HEK293T (cell line): ENCODE data around the gene SMPD3.

Experiments used
- CTCF ChIA-PET: fragments of 350-600 bp; formaldehyde crosslinking; extraction: SDS; loops from one replicate; lab custom pipeline; 2021; ENCODE audit warnings: antibody characterized with exemption, inconsistent platforms; lab: Yijun Ruan, JAX
- POLR2A ChIA-PET: fragments of 350-600 bp; formaldehyde crosslinking; extraction: SDS; loops from one replicate; lab custom pipeline; 2020; ENCODE audit warnings: antibody characterized with exemption, inconsistent platforms; lab: Yijun Ruan, JAX
- DNase-seq: peaks from one replicate; pipeline ENCODE4 v3.0.0; 2012; ENCODE audit warnings: mixed read lengths; ENCODE audit errors: extremely low spot score
- ARNT ChIP-seq: fragments of 450-650 bp; IDR thresholded peaks from 2 replicates; pipeline ENCODE4 v1.6.1; 2017; ENCODE audit warnings: mild to moderate bottlenecking
- BHLHE40 ChIP-seq: fragments of 450-650 bp; IDR thresholded peaks from 2 replicates; pipeline ENCODE4 v1.6.1; 2016; ENCODE audit warnings: mild to moderate bottlenecking, moderate library complexity, borderline replicate concordance
- CTBP1 ChIP-seq: fragments of 450-650 bp; IDR thresholded peaks from 2 replicates; pipeline ENCODE4 v1.6.1; 2016; ENCODE audit warnings: borderline replicate concordance
- ELF4 ChIP-seq: fragments of 450-650 bp; IDR thresholded peaks from 2 replicates; pipeline ENCODE4 v1.6.1; 2017; ENCODE audit warnings: antibody characterized with exemption
- FOXA1 ChIP-seq: fragments of 450-650 bp; IDR thresholded peaks from 2 replicates; pipeline ENCODE4 v1.6.1; 2016; ENCODE audit warnings: mild to moderate bottlenecking
- FOXK2 ChIP-seq: fragments of 450-650 bp; IDR thresholded peaks from 2 replicates; pipeline ENCODE4 v1.6.1; 2016; ENCODE audit warnings: mild to moderate bottlenecking
- FOXM1 ChIP-seq: fragments of 450-650 bp; IDR thresholded peaks from 2 replicates; pipeline ENCODE4 v1.6.1; 2017; ENCODE audit warnings: mild to moderate bottlenecking, borderline replicate concordance
- HDGF ChIP-seq: fragments of 450-650 bp; IDR thresholded peaks from 2 replicates; pipeline ENCODE4 v1.6.1; 2017; ENCODE audit warnings: antibody characterized with exemption, borderline replicate concordance
- LEF1 ChIP-seq: fragments of 450-650 bp; IDR thresholded peaks from 2 replicates; pipeline ENCODE4 v1.6.1; 2017; ENCODE audit warnings: mild to moderate bottlenecking, borderline replicate concordance
- NFRKB ChIP-seq: fragments of 450-650 bp; IDR thresholded peaks from 2 replicates; pipeline ENCODE4 v1.6.1; 2016; ENCODE audit warnings: mild to moderate bottlenecking, moderate library complexity
- SP1 ChIP-seq: fragments of 450-650 bp; IDR thresholded peaks from 2 replicates; pipeline ENCODE4 v1.6.1; 2017
- SUZ12 ChIP-seq: fragments of 450-650 bp; IDR thresholded peaks from 2 replicates; pipeline ENCODE4 v1.6.1; 2016; ENCODE audit warnings: mild to moderate bottlenecking
- TARDBP ChIP-seq: fragments of 450-650 bp; IDR thresholded peaks from 2 replicates; pipeline ENCODE4 v1.6.1; 2016
- ZNF384 ChIP-seq: fragments of 450-650 bp; IDR thresholded peaks from 2 replicates; pipeline ENCODE4 v1.6.1; 2016
- TF ChIP-seq, protein P1 (sequence below): fragments of 450-650 bp; IDR thresholded peaks from 2 replicates; pipeline ENCODE4 v1.6.1; 2016

The SMPD3 gene

GRCh38 chr16:68423771-68424170, 24.5 kb downstream of the SMPD3 start:
- no peak for DNase-seq
- no peak for TF ChIP-seq ZNF384
- TF ChIP-seq, protein P1, sequence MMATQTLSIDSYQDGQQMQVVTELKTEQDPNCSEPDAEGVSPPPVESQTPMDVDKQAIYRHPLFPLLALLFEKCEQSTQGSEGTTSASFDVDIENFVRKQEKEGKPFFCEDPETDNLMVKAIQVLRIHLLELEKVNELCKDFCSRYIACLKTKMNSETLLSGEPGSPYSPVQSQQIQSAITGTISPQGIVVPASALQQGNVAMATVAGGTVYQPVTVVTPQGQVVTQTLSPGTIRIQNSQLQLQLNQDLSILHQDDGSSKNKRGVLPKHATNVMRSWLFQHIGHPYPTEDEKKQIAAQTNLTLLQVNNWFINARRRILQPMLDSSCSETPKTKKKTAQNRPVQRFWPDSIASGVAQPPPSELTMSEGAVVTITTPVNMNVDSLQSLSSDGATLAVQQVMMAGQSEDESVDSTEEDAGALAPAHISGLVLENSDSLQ: no peak
- no peak for TF ChIP-seq FOXA1
- TF ChIP-seq SP1: no peak
- TF ChIP-seq ELF4: no peak
- no peak for TF ChIP-seq TARDBP
- TF ChIP-seq CTBP1: no peak
- TF ChIP-seq FOXM1: no peak
- no peak for TF ChIP-seq ARNT
- TF ChIP-seq LEF1: no peak
- no peak for TF ChIP-seq HDGF
- TF ChIP-seq FOXK2: no peak
- ChIA-PET POLR2A (no interaction called here), CTCF (no interaction called here)

DNA sequence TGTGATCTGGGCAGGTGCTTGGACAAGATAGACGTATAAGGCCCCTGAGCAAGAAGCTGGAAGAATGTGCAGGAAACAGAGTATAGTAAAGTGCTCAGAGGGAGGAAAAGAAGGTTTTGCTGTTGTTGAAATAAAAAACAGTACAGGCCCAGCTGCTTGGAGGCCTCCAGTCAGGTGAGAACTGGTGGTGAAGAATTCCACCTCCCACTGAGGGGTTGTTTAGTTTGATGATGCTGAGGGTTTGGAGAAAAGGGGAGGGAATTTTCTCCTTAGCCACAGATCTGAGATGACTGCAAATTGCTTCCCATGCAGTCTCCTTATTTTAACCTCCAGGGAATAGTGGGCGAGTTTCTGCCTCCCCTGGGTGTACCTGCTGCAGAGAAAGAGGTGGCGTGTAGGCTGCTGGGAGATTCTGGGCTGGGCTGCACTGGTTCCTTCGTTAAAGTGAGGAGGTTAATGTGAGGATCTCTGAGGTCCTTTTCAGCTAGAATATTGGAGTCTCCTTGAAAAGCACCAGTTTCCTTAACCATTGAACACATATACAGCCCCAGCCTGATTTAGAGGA, 25.8 kb downstream of the SMPD3 start:
- no peak for DNase-seq
- TF ChIP-seq, protein P1: no peak
- no peak for TF ChIP-seq NFRKB
- TF ChIP-seq SP1: no peak
- no peak for TF ChIP-seq CTBP1
- no peak for TF ChIP-seq HDGF
- no peak for TF ChIP-seq LEF1
- TF ChIP-seq ELF4: no peak
- no peak for TF ChIP-seq FOXA1
- no peak for TF ChIP-seq ZNF384
- TF ChIP-seq ARNT: no peak
- TF ChIP-seq SUZ12: no peak
- TF ChIP-seq BHLHE40: no peak
- TF ChIP-seq FOXM1: no peak
- ChIA-PET POLR2A (no interaction called here), CTCF (interaction anchor here (0.6 to 1.1 kb wide), 2 partner anchors 55 to 178 kb away, joined by 3 read pairs; no protein-coding TSS in a partner anchor)

- ChIA-PET CTCF (no interaction called here), POLR2A (no interaction called here)
- no peak for DNase-seq
- TF ChIP-seq CTBP1: no peak
- TF ChIP-seq, protein P1: no peak
Measured at GRCh38 chr16:68421076-68421475, 27.2 kb downstream of the SMPD3 start.

DNA sequence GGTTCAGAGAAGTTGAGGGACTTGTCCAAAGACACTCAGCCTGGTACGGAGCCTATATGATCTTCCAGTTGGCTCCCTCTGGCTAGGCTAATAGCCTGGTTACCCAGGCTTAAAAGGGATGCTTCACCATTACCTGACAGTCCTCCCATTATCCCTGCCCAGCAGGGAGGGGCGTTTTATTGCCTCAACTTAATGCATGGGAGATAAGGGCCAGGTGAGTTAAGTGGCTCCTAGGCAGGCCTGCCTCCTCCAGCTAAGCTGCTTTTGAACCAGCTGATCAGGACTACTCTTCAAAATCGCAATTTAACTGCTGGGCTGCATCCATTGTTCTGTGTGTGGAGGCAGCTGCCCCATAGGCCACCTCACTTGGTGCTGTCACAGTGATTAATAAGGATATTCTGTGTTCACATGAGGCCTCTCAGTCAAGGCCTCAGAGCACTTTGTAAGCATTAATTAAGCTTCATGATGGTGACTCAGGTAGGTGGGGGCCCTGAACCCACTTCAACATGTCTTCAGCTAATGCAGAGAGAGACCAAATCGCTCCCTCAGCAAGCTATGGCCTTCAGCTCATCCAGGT, 27.9 kb downstream of the SMPD3 start:
- CTCF ChIA-PET: no interaction called here
- DNase-seq: no peak
- POLR2A ChIA-PET: no interaction called here
- TF ChIP-seq ARNT (no peak), TARDBP (no peak)

DNA sequence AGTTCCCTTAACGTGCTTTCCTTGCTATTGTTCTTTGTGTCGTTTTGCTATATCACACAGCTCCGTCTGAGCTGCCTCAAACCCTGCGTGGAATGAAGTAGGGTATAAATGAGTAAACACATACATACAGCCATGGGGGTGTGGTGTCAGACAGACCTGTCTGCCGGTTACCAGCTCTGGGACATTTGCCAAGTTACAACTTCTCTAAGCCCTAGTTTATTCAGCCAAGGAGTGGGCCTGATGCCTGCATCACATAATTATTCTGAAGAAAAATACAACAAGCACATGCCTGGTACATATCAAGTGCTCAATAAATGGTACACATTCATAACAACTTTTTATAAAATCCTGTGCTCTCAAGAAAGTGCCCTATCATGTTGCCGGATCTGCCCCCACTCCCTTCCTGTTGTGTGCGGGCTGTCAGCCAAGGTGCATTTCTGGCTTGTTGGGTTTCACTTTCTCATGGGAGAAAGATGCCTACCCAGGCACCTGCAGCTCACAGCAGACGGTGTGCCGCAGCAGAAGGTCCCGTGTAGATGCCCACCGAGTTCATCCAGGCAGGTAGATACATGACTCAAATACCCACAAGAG, 30.5 kb downstream of the SMPD3 start:
- TF ChIP-seq TARDBP (no peak), BHLHE40 (no peak), ARNT (no peak)
- POLR2A ChIA-PET: interaction anchor here (1.1 kb wide), 1 partner anchor 12 kb away, joined by 3 read pairs; no protein-coding TSS in a partner anchor
- DNase-seq: no peak
- CTCF ChIA-PET: no interaction called here

GRCh38 chr16:68416057-68417046, 32.0 kb downstream of the SMPD3 start:
- ChIA-PET POLR2A (interaction anchor here (1.1 kb wide), 1 partner anchor 10 kb away, joined by 3 read pairs; no protein-coding TSS in a partner anchor), CTCF (no interaction called here)
- TF ChIP-seq FOXA1 (no peak), ARNT (no peak), TARDBP (no peak), BHLHE40 (no peak), FOXK2 (no peak), ZNF384 (no peak), HDGF (no peak), ELF4 (no peak)
- TF ChIP-seq, protein P1: no peak
- DNase-seq: no peak
